ENCODE data around the gene PLPP3. TPM values are rescaled to one million over a fixed set of nuclear protein-coding genes. Genes with fewer than 3 reads are reported as not detected.

Gene PLPP3
- total RNA-seq, 4 donors from 2014 or later, result 33.6 to 113 (median 67.1) TPM

GRCh38 chr1:56446531-56447098 lies 132.7 kb downstream of the PLPP3 start:
- intact Hi-C loops (cut with DNase I; ENCODE audit: low total_unique reads), result no loop called here
- WGBS, 2 donors, result 51 to 52% methylated on average over 5 of the region's 5 CpGs
- H3K4me3 ChIP-seq (ENCODE audit: low read depth, poor library complexity, severe bottlenecking), result no peak overlapping the region
- TF ChIP-seq CTCF (IDR thresholded peaks at IDR 0.05), result no peak
- no peak for TF ChIP-seq POLR2A (IDR thresholded peaks at IDR 0.05)
- peak in 1 of 2 donors; percentile 64 for DNase-seq (ENCODE audit: low spot score in 2 of 2)

DNA sequence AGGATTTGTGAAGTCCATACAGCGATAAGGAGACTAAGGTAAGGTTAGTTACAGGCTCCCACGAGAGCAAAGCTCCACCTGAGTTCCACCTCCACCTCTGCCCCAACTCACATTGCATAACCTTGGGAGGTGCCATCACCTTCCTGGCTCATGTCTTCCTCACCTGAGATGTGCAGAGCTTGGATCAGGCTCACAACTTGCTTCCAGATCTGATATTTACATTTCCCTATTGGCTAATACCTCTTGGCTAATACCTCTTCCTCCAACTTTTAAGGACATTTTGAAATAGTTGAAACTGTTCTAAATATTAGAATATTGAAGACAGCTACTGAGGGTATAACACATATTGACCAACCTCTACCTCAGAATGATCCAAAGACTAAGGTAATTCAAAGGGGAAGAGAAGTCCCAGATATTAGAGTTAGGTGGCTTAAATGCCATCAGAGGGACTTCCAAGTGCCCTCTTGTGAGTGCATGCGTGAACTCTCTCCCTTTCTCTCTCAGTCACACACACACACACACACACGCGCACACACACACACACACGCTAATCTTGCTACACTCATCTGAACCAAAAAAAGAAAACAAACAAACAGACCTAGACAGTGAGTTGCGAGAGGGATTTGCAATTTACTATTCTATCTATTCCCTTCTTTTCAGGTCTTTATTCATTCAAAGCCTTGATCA lies 134.3 kb downstream of the PLPP3 start:
- no peak for TF ChIP-seq CTCF (IDR thresholded peaks at IDR 0.05)
- no peak for TF ChIP-seq POLR2A (IDR thresholded peaks at IDR 0.05)
- intact Hi-C loops (cut with DNase I; ENCODE audit: low total_unique reads), result no loop called here
- WGBS, 2 donors, result 61 to 66% methylated on average over 7 of the region's 7 CpGs
- DNase-seq (ENCODE audit: low spot score in 2 of 2), result no peak
- H3K4me3 ChIP-seq (ENCODE audit: low read depth, poor library complexity, severe bottlenecking), result no peak overlapping the region

Other genes starting within 250 kb of the PLPP3 start
- 1 to 10 TPM in 2 of 4 donors, under 1 TPM in 2; 0.69 to 2.1 (median 1.2) TPM for gene PRKAA2, start 65.8 kb upstream of the PLPP3 start, total RNA-seq
- under 1 TPM in 1 of 4 donors, not detected in 3; 0.19 TPM for gene FYB2, start 239.8 kb upstream of the PLPP3 start, total RNA-seq

Measured in lower leg skin (tissue), 4 donors.